ENCODE measurements around the gene GTF2H4.

GTF2H4 gene

GRCh38 chr6:30876039-30876730 is 31.8 kb upstream of the GTF2H4 start:
- H2BK12ac ChIP-seq (ENCODE audit: low read length): no peak overlapping the region
- no CpG with 5 or more reads among the region's 4 CpGs for WGBS, 2 donors (ENCODE audit: extremely low coverage in 2 of 2, insufficient read length in 2 of 2, insufficient replicate concordance in 1 of 2)
- H3K9ac ChIP-seq (ENCODE audit: low read depth, low read length, poor library complexity): no peak overlapping the region
- H2BK15ac ChIP-seq (ENCODE audit: low read length): no peak overlapping the region
- no peak overlapping the region for H2AFZ ChIP-seq (ENCODE audit: low read length)
- H3K4ac ChIP-seq (ENCODE audit: low read length): no peak overlapping the region
- peaks cover 19 to 21% of the 10 kb centered on the region in 2 donors for H3K4me1 ChIP-seq (ENCODE audit: control insufficient read depth in 2 of 2, insufficient read depth in 1 of 2, low read depth in 1 of 2, low read length in 2 of 2)
- H3K79me1 ChIP-seq (ENCODE audit: low read depth, low read length): no peaks in the 10 kb centered on the region
- no peak overlapping the region for H3K14ac ChIP-seq (ENCODE audit: low read length)
- H3K4me2 ChIP-seq (ENCODE audit: insufficient read depth, low read length, poor library complexity, severe bottlenecking): no peak overlapping the region
- no peak overlapping the region for H4K91ac ChIP-seq (ENCODE audit: low read depth, low read length, poor library complexity)
- H3K23ac ChIP-seq (ENCODE audit: low read depth, low read length, poor library complexity): no peak overlapping the region
- H2BK5ac ChIP-seq (ENCODE audit: low read length): no peak overlapping the region
- DNase-seq (ENCODE audit: low spot score): no peak
- H3K27ac ChIP-seq (replicated peaks; ENCODE audit: low read length): no peak overlapping the region
- no peak overlapping the region for H3K4me3 ChIP-seq (ENCODE audit: low read length in 2 of 2)
- no peak overlapping the region for H4K8ac ChIP-seq (ENCODE audit: low read depth, low read length)
- peaks cover 4 to 22% of the 10 kb centered on the region in 2 donors for H3K9me3 ChIP-seq (replicated peaks in 1 of 2; ENCODE audit: control insufficient read depth in 2 of 2, insufficient read depth in 1 of 2, low read depth in 1 of 2, low read length in 2 of 2)
- no peak overlapping the region for H3K18ac ChIP-seq (ENCODE audit: low read length)
- no peaks in the 10 kb centered on the region for H3K27me3 ChIP-seq (ENCODE audit: control insufficient read depth in 3 of 3, insufficient read depth in 3 of 3, low read depth in 1 of 3, low read length in 3 of 3)
- H3K36me3 ChIP-seq (replicated peaks in 1 of 2; ENCODE audit: control insufficient read depth in 2 of 2, insufficient read depth in 2 of 2, low read length in 2 of 2): no peaks in the 10 kb centered on the region
- no peak overlapping the region for H2BK120ac ChIP-seq (ENCODE audit: low read depth, low read length)
- no peak overlapping the region for H2AK5ac ChIP-seq (ENCODE audit: low read depth, low read length)

- no peak overlapping the region for H3K4me2 ChIP-seq (ENCODE audit: insufficient read depth, low read length, poor library complexity, severe bottlenecking)
- no peak overlapping the region for H2AK5ac ChIP-seq (ENCODE audit: low read depth, low read length)
- H3K9me3 ChIP-seq (replicated peaks in 1 of 2; ENCODE audit: control insufficient read depth in 2 of 2, insufficient read depth in 1 of 2, low read depth in 1 of 2, low read length in 2 of 2): peaks cover under 1 to 8% of the 10 kb centered on the region in 2 donors
- no peak overlapping the region for H2BK120ac ChIP-seq (ENCODE audit: low read depth, low read length)
- H2BK12ac ChIP-seq (ENCODE audit: low read length): no peak overlapping the region
- no CpG with 5 or more reads among the region's 15 CpGs for WGBS, 2 donors (ENCODE audit: extremely low coverage in 2 of 2, insufficient read length in 2 of 2, insufficient replicate concordance in 1 of 2)
- peak overlapping the region; percentile 45 for H3K27ac ChIP-seq (replicated peaks; ENCODE audit: low read length)
- DNase-seq (ENCODE audit: low spot score): peak; percentile 79
- H3K4me1 ChIP-seq (ENCODE audit: control insufficient read depth in 2 of 2, insufficient read depth in 1 of 2, low read depth in 1 of 2, low read length in 2 of 2): peaks cover 20 to 29% of the 10 kb centered on the region in 2 donors
- H2BK5ac ChIP-seq (ENCODE audit: low read length): no peak overlapping the region
- H3K23ac ChIP-seq (ENCODE audit: low read depth, low read length, poor library complexity): no peak overlapping the region
- no peak overlapping the region for H3K4ac ChIP-seq (ENCODE audit: low read length)
- peak overlapping the region; percentile 75 for H3K18ac ChIP-seq (ENCODE audit: low read length)
- H3K27me3 ChIP-seq (ENCODE audit: control insufficient read depth in 3 of 3, insufficient read depth in 3 of 3, low read depth in 1 of 3, low read length in 3 of 3): no peaks in the 10 kb centered on the region
- no peak overlapping the region for H3K9ac ChIP-seq (ENCODE audit: low read depth, low read length, poor library complexity)
- H3K79me1 ChIP-seq (ENCODE audit: low read depth, low read length): peaks cover 4% of the 10 kb centered on the region
- peak overlapping the region; percentile 89 for H2AFZ ChIP-seq (ENCODE audit: low read length)
- H3K36me3 ChIP-seq (replicated peaks in 1 of 2; ENCODE audit: control insufficient read depth in 2 of 2, insufficient read depth in 2 of 2, low read length in 2 of 2): no peaks in the 10 kb centered on the region
- no peak overlapping the region for H3K14ac ChIP-seq (ENCODE audit: low read length)
- H4K91ac ChIP-seq (ENCODE audit: low read depth, low read length, poor library complexity): no peak overlapping the region
- no peak overlapping the region for H2BK15ac ChIP-seq (ENCODE audit: low read length)
- H4K8ac ChIP-seq (ENCODE audit: low read depth, low read length): no peak overlapping the region
- H3K4me3 ChIP-seq (ENCODE audit: low read length in 2 of 2): peak overlapping the region in 1 of 2 donors; percentile 25
Observed at GRCh38 chr6:30877419-30878262, 30.4 kb upstream of the GTF2H4 start.

- Histone ChIP-seq H2BK15ac (ENCODE audit: low read length) (peak overlapping the region; percentile 41), H2AK5ac (ENCODE audit: low read depth, low read length) (peak overlapping the region; percentile 82), H3K4me3 (ENCODE audit: low read length in 2 of 2) (peak overlapping the region in 1 of 2 donors; percentile 61), H3K27ac (replicated peaks; ENCODE audit: low read length) (peak overlapping the region; percentile 97), H3K9me3 (replicated peaks in 1 of 2; ENCODE audit: control insufficient read depth in 2 of 2, insufficient read depth in 1 of 2, low read depth in 1 of 2, low read length in 2 of 2) (no peaks in the 10 kb centered on the region), H3K14ac (ENCODE audit: low read length) (no peak overlapping the region), H2BK12ac (ENCODE audit: low read length) (peak overlapping the region; percentile 93), H3K9ac (ENCODE audit: low read depth, low read length, poor library complexity) (peak overlapping the region; percentile 27), H3K36me3 (replicated peaks in 1 of 2; ENCODE audit: control insufficient read depth in 2 of 2, insufficient read depth in 2 of 2, low read length in 2 of 2) (peaks cover 0 to 2% of the 10 kb centered on the region in 2 donors), H3K18ac (ENCODE audit: low read length) (peak overlapping the region; percentile 91), H4K8ac (ENCODE audit: low read depth, low read length) (no peak overlapping the region), H3K4me1 (ENCODE audit: control insufficient read depth in 2 of 2, insufficient read depth in 1 of 2, low read depth in 1 of 2, low read length in 2 of 2) (peaks cover 29 to 32% of the 10 kb centered on the region in 2 donors), H3K27me3 (ENCODE audit: control insufficient read depth in 3 of 3, insufficient read depth in 3 of 3, low read depth in 1 of 3, low read length in 3 of 3) (no peaks in the 10 kb centered on the region), H3K4me2 (ENCODE audit: insufficient read depth, low read length, poor library complexity, severe bottlenecking) (peak overlapping the region; percentile 54), H2AFZ (ENCODE audit: low read length) (no peak overlapping the region), H2BK5ac (ENCODE audit: low read length) (peak overlapping the region; percentile 80), H3K23ac (ENCODE audit: low read depth, low read length, poor library complexity) (no peak overlapping the region), H4K91ac (ENCODE audit: low read depth, low read length, poor library complexity) (peak overlapping the region; percentile 13), H3K4ac (ENCODE audit: low read length) (no peak overlapping the region), H3K79me1 (ENCODE audit: low read depth, low read length) (peaks cover 4% of the 10 kb centered on the region), H2BK120ac (ENCODE audit: low read depth, low read length) (peak overlapping the region; percentile 78)
- WGBS, 2 donors (ENCODE audit: extremely low coverage in 2 of 2, insufficient read length in 2 of 2, insufficient replicate concordance in 1 of 2): no CpG with 5 or more reads among the region's 8 CpGs
- no peak for DNase-seq (ENCODE audit: low spot score)
Observed at GRCh38 chr6:30879684-30880427, 28.2 kb upstream of the GTF2H4 start.
